Stimulated activated CD4-positive, alpha-beta T cell treated with anti-CD3 and anti-CD28 coated beads, Interleukin-12 subunit alpha, Interleukin-12 subunit beta, amount 100 ng/mL, for 24 hours (primary cell): ENCODE measurements around the gene GRIN3A.
A peak's percentile ranks its signal among the peaks of the same experiment; 100 is the strongest.
"Not testable (repeated sequence)": the region's sequence is repeated elsewhere in the genome, so short reads cannot be mapped to it uniquely, and the experiment has no call there.

Experiments used
- DNase-seq, 2 experiments: peaks; one replicate each; pipeline ENCODE4 v3.0.0-alpha.2; 2020; ENCODE audit warnings: low read depth in 2 of 2

The GRIN3A gene

GRCh38 chr9:101579711-101580545, 158.5 kb downstream of the GRIN3A start:
- DNase-seq, result no peak

DNA sequence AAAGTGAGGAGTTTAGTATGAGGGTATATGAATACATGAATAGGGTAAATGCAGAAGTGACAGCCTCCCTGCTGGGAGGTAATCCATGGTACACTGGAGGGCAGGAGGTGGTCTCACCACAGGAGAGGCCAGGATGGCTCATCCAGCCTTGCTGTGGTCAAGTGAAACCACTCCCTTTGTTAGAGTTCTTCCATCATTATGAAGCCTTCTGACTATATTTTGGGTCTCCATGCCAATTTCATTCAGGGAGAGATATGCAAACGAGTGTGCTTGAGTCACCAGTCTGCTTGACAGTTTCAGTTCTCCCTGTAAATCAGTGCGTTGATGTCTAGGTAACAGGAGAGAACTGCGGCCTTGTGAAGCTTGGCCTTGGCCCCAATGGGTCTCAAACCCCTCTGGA, 160.1 kb downstream of the GRIN3A start:
- DNase-seq, result no peak

GRCh38 chr9:101574731-101575333, 163.6 kb downstream of the GRIN3A start:
- DNase-seq, result no peak

DNA sequence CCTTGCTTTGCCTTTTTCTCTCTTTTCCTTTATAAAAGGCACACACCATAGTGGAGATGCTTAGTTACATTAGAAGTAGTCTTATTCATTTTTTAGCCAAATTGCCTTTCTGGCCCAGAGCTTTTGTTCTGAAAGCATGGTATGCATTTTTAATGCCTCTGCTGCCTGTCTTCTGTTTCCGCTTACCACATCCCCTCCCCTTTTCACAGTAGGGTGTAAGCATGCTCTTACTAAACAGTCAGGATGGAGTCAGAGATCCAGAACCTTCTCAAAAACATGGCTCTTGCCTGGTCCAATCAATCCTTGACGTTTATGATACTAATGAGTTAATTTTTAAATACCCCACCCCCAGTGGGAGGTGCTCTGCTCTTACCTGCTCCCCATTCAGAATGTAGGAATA, 166.1 kb downstream of the GRIN3A start:
- no peak for DNase-seq

GRCh38 chr9:101571114-101571513, 167.3 kb downstream of the GRIN3A start:
- no peak for DNase-seq

DNA sequence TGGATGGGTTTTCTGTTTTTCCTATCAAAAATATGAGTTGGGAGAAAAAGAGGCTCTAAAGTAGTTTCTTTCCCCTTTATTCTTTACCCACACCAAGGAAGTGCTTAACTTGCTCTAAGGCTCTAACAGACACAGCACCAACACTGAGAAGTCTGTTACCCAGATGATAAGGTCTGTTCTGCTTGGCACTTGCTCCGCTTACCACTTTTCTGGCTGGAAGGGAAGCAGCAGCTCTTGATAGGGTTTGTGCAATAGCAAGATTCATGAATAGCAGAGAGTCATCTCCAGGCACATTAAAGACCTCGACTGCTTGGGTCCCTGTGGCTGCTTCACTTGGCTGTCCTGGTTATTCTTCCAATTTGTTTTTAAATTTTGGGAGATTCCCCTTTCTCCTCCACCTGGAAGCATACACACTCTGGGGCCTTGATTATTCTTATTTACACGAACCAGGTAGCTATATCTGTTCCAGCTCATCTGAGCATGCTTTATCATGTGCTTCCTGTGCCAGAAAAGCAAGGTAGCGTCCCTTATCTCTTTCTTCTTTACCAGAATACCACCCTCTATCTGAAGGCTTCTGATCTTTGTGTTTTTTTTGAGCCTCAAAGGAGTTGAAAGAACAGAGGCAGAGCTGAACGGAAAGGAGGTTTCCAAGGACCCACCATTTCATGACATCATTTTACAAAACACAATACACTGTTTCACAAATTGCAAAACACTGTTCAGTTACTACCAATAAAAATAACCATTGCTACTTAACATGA, 168.5 kb downstream of the GRIN3A start:
- no peak for DNase-seq

GRCh38 chr9:101567725-101568350, 170.6 kb downstream of the GRIN3A start:
- no peak for DNase-seq

DNA sequence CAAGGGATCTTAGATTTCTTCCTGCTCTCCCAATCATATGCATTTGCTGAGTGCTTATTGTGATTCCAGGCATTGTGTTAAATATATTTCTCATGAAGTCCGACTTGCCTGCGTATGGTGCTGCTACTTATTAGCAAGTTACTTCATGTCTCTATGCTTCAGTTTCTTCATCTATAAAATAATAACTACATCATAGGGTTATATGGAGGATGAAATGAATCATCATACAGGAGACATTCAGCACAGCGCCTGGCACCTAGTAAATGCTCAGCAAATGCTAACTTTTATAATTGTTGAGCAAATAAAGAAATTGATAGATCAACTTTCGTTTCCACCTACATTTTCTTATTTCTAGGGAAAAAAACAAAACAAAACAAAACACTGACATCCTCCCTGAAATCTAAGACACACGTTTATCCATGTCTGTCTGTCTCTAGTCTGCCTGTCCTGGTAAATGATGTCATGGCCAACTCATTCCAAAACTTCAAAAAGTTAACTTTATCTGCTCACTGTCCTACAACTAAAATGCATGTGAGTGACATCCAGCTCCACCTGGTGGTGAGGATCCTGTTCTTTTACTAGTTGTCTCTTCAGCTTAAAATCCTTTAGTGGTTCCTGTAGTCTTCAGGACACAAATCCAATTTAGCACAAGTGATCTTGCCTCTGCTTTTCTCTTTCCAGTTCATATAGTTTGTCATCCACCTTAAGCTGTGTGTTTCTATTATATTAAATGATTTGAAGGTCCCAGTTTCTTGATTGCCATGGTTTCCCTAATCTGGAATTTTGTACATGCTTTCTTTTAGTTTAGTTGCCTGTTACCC, 171.3 kb downstream of the GRIN3A start:
- DNase-seq, result no peak

DNA sequence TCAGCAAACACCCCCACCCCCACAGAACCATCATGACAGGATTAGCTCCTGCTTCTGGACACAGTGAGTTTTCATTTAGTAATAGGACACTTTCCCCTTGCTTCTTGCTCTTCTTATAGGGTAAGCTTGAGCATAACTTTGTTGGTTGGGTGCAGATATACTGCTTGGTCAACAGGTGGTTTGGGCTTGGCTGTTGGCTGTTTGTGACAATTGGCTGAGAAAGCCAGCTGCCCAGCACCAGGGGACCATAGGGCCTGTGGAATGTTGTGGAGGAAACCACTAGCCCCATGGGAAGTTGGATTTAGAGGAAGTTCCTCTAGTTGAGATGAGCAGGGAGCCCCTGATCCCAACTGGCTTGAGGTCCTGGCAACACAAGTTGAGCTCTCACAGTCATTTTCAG, 174.2 kb downstream of the GRIN3A start:
- no peak for DNase-seq

- no peak for DNase-seq
Measured at GRCh38 chr9:101562966-101563365, 175.5 kb downstream of the GRIN3A start.

DNA sequence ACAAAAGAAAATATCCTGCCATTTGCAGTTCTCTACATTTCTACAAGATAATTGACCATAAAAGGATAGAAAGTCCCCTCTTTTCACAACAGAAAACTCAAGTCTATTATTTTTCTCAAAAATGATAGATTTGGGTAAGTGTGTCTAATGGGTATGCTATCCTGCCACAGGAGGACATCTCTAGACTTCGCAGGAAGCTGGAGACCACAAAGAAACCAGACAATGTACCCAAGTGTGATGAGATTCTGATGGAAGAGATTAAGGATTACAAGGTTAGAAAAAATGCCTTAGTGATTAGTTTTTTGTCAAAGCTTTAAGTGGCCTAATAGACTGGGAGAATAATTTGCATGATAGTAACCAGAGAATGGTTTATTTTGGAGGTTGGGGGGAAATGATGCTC, 176.7 kb downstream of the GRIN3A start:
- DNase-seq, result no peak

- not testable (repeated sequence) for DNase-seq
Measured at GRCh38 chr9:101549472-101550098, 188.9 kb downstream of the GRIN3A start.

GRCh38 chr9:101543098-101543735, 195.2 kb downstream of the GRIN3A start:
- no peak for DNase-seq

- no peak for DNase-seq
Measured at GRCh38 chr9:101540069-101540468, 198.4 kb downstream of the GRIN3A start.

DNA sequence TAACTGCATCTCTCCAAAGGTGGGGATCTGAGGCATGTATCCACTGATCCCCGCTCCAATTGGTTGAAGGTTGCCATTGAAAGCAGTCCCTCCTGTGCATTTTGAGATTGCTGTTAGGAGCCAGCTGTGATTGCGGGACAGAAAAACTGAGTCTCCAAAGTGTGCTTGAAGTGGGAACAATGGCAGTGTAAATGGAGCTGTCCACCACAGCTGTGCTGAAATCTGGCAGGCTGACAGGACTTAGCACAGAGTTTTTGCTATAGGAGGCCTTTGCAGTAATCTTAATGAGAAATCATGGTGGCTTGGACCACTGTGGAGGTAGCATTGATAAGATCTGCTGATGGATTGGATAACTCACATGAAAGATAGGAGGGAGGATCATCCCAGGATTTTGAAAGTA, 201.5 kb downstream of the GRIN3A start:
- DNase-seq, result no peak

- no peak for DNase-seq
Measured at GRCh38 chr9:101536351-101536750, 202.1 kb downstream of the GRIN3A start.

- peak; percentile 99 for DNase-seq
Measured at GRCh38 chr9:101533334-101534204, 204.9 kb downstream of the GRIN3A start, which contains the start of gene RNF20. Gene RNF20 (plus strand): TSS chr9:101533853. CDS start chr9:101535424, 1,571 bp downstream.

DNA sequence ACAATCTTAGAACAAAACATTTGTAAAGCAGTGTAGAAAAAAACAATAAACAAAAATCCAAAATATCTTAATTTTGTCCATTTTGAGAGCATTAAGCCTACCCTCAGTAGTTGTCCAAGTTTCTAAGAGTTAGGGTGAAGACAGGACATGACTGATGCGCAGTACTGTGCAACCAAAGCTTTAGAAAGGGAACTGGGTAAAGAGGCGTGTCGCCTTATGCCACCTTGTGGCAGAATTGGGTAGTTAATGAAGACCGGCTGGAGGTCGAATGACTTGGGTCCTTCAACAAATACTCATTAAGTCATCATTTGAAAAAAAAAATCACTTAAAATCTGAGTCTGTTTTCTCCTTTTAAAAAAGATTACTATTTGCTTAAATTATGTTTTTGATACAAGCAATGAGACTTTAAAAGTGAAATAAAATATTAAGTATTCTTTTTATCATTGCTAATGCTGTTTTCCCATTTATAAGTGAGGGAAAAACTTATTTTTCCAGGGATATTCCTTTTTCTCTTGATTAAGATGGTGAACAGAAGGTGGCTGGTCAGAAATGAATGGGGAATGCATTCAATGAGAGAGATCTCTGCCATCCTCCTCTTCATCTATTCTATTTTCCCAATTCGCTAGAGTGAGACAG, 208.3 kb downstream of the GRIN3A start:
- DNase-seq, result peak in 1 of 2 experiments; percentile 57

DNA sequence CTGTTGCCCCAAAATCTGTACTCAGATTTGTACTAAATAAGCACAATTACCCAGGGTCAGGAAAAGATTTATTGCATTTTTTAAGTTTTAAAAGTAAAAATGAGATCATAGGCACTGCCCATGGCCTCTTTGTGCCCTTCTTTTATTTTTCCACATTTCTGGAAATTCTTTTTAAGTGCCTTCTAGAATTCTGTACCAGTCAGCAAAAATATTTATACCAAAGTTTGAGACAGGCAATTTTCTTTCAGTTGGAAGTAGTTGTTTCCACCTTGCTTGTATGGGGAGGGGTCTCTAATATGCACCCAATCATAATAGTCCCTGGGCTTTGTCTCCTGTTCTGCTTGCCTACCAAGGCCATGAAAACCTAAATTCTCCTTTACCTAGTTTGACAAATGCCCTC, 210.4 kb downstream of the GRIN3A start:
- DNase-seq, result no peak
